ENCODE results near the gene COL1A1. TPM values are rescaled to one million over a fixed set of nuclear protein-coding genes. Genes with fewer than 3 reads are reported as not detected.

COL1A1 gene
- total and polyA plus RNA-seq, 4 donors, result 8.3 to 72.5 (median 35.8) TPM

- H3K4me1 ChIP-seq (ENCODE audit: control insufficient read depth in 4 of 4, insufficient read depth in 4 of 4, low read length in 3 of 4), result no peaks in the 10 kb centered on the region
- H3K27ac ChIP-seq (ENCODE audit: low read depth in 1 of 2, low read length in 2 of 2), result no peak overlapping the region
- H3K4me3 ChIP-seq (ENCODE audit: low read depth in 1 of 3, low read length in 3 of 3), result no peak overlapping the region
- no peaks in the 10 kb centered on the region for H3K9me3 ChIP-seq (ENCODE audit: control insufficient read depth in 4 of 4, low read length in 3 of 4)
- no peaks in the 10 kb centered on the region for H3K27me3 ChIP-seq (ENCODE audit: control insufficient read depth in 4 of 4, insufficient read depth in 4 of 4, low read length in 3 of 4)
- no peaks in the 10 kb centered on the region for H3K36me3 ChIP-seq (ENCODE audit: control insufficient read depth in 4 of 4, insufficient read depth in 3 of 4, low read depth in 1 of 4, low read length in 3 of 4)
- 41% methylated on average over 8 of the region's 8 CpGs for WGBS
- DNase-seq (ENCODE audit: low spot score), result no peak
- TF ChIP-seq HNF4A (conservative IDR thresholded peaks at IDR 0.05) (no peak), FOXA2 (IDR thresholded peaks at IDR 0.05) (no peak), REST (IDR thresholded peaks at IDR 0.05) (no peak), YY1 (IDR thresholded peaks at IDR 0.05) (no peak), NR2F2 (IDR thresholded peaks at IDR 0.05) (no peak), ATF3 (IDR thresholded peaks at IDR 0.05) (no peak), RXRA (IDR thresholded peaks at IDR 0.05) (no peak), EGR1 (IDR thresholded peaks at IDR 0.05; ENCODE audit: low read depth in 2 of 2) (no peak), CTCF (IDR thresholded peaks at IDR 0.05; ENCODE audit: low read depth, low read length, missing input control) (no peak), HNF4G (IDR thresholded peaks at IDR 0.05) (no peak)
- H3K9ac ChIP-seq (ENCODE audit: low read depth in 1 of 2, low read length in 2 of 2), result no peak overlapping the region
Observed at GRCh38 chr17:50184064-50184463, 17.4 kb downstream of the COL1A1 start.

GRCh38 chr17:50183421-50183994, 17.9 kb downstream of the COL1A1 start:
- WGBS, result 44% methylated on average over 12 of the region's 12 CpGs
- Histone ChIP-seq H3K4me1 (ENCODE audit: control insufficient read depth in 4 of 4, insufficient read depth in 4 of 4, low read length in 3 of 4) (no peaks in the 10 kb centered on the region), H3K27me3 (ENCODE audit: control insufficient read depth in 4 of 4, insufficient read depth in 4 of 4, low read length in 3 of 4) (no peaks in the 10 kb centered on the region), H3K9me3 (ENCODE audit: control insufficient read depth in 4 of 4, low read length in 3 of 4) (no peaks in the 10 kb centered on the region), H3K36me3 (ENCODE audit: control insufficient read depth in 4 of 4, insufficient read depth in 3 of 4, low read depth in 1 of 4, low read length in 3 of 4) (no peaks in the 10 kb centered on the region), H3K4me3 (ENCODE audit: low read depth in 1 of 3, low read length in 3 of 3) (no peak overlapping the region), H3K27ac (ENCODE audit: low read depth in 1 of 2, low read length in 2 of 2) (no peak overlapping the region), H3K9ac (ENCODE audit: low read depth in 1 of 2, low read length in 2 of 2) (no peak overlapping the region)
- no peak for TF ChIP-seq RXRA (IDR thresholded peaks at IDR 0.05)
- no peak for TF ChIP-seq NR2F2 (IDR thresholded peaks at IDR 0.05)
- TF ChIP-seq EGR1 (IDR thresholded peaks at IDR 0.05; ENCODE audit: low read depth in 2 of 2), result no peak
- no peak for TF ChIP-seq HNF4G (IDR thresholded peaks at IDR 0.05)
- TF ChIP-seq YY1 (IDR thresholded peaks at IDR 0.05), result no peak
- no peak for TF ChIP-seq TAF1 (conservative IDR thresholded peaks at IDR 0.05)
- TF ChIP-seq RAD21 (IDR thresholded peaks at IDR 0.05), result no peak
- no peak for TF ChIP-seq HNF4A (conservative IDR thresholded peaks at IDR 0.05)
- no peak for TF ChIP-seq MAX (IDR thresholded peaks at IDR 0.05)
- no peak for TF ChIP-seq GABPA (IDR thresholded peaks at IDR 0.05 in 1 of 2, conservative IDR thresholded peaks at IDR 0.05 in 1 of 2)
- no peak for TF ChIP-seq SP1 (IDR thresholded peaks at IDR 0.05)
- no peak for TF ChIP-seq FOXA1 (IDR thresholded peaks at IDR 0.05)
- TF ChIP-seq ATF3 (IDR thresholded peaks at IDR 0.05), result no peak
- DNase-seq (ENCODE audit: low spot score), result no peak

Data from liver (tissue), 9 donors.